GM12878 (cell line): Measurements from ENCODE around the gene APLP2.

Experiments
- EZH2 ChIP-seq: IDR thresholded peaks from 2 replicates; pipeline ENCODE4 v1.6.1; 2012; ENCODE audit warnings: low read depth, mild to moderate bottlenecking, control low read depth, inconsistent platforms, low read length, borderline replicate concordance; ENCODE audit not compliant: control insufficient read depth
- FOXK2 ChIP-seq: fragments of 450-650 bp; IDR thresholded peaks from 2 replicates; pipeline ENCODE4 v1.6.1; 2017; ENCODE audit warnings: mild to moderate bottlenecking, moderate library complexity
- GATAD2B ChIP-seq: fragments of 450-650 bp; conservative IDR thresholded peaks from 2 replicates; pipeline ENCODE4 v1.6.1; 2017; ENCODE audit warnings: low read depth, mild to moderate bottlenecking, moderate library complexity
- HDAC2 ChIP-seq: fragments of 200-600 bp; sonication (generic); IDR thresholded peaks from 2 replicates; pipeline ENCODE4 v1.6.1; 2017
- NFIC ChIP-seq: IDR thresholded peaks from 2 replicates; pipeline ENCODE4 v1.6.1; 2012; ENCODE audit warnings: low read depth, mild to moderate bottlenecking, inconsistent platforms, low read length, moderate library complexity
- POLR2A ChIP-seq: IDR thresholded peaks from 2 replicates; pipeline ENCODE4 v1.6.1; 2011; ENCODE audit warnings: low read depth, mild to moderate bottlenecking, low read length
- POU2F2 ChIP-seq: IDR thresholded peaks from 3 replicates; pipeline ENCODE4 v1.6.1; 2011; ENCODE audit warnings: low read depth, mild to moderate bottlenecking, low read length, borderline replicate concordance
- RBBP5 ChIP-seq: fragments of 200-600 bp; sonication (generic); conservative IDR thresholded peaks from 2 replicates; pipeline ENCODE4 v1.6.1; 2016
- ZNF207 ChIP-seq: fragments of 450-650 bp; IDR thresholded peaks from 2 replicates; pipeline ENCODE4 v1.6.1; 2014; ENCODE audit warnings: antibody characterized with exemption, mild to moderate bottlenecking, borderline replicate concordance
- TF ChIP-seq, protein P1 (sequence below), 3 experiments: IDR thresholded peaks in 2 of 3; conservative IDR thresholded peaks in 1 of 3; 2 replicates each; pipeline ENCODE4 v1.5.1; 2011; ENCODE audit warnings: low read depth in 3 of 3, low read length in 3 of 3, mild to moderate bottlenecking in 3 of 3, control low read depth in 2 of 3, moderate library complexity in 2 of 3, inconsistent platforms in 1 of 3, mixed read lengths in 1 of 3; ENCODE audit not compliant: control insufficient read depth in 2 of 3, insufficient read depth in 1 of 3; ENCODE audit errors: extremely low read depth in 1 of 3

DNA sequence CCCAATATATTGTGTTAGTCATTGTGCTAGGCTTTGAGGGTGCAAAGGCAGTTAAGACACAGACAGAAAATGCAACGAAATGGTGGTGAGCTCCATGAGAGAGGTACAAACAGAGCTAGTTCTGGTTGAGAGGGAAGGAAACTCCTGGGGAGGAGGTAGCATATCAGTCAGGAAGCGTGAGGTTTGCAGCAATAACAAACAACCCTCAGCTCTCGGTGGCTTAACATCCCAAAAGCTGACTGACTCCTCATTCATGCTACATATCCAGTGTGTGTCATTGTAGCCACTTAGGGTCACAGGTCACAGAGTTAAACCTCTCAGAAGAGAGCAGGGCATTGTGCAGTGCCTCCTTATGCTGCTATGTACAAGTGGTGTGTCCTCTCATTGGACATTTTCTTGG is 88.1 kb downstream of the APLP2 start:
- TF ChIP-seq, protein P1, sequence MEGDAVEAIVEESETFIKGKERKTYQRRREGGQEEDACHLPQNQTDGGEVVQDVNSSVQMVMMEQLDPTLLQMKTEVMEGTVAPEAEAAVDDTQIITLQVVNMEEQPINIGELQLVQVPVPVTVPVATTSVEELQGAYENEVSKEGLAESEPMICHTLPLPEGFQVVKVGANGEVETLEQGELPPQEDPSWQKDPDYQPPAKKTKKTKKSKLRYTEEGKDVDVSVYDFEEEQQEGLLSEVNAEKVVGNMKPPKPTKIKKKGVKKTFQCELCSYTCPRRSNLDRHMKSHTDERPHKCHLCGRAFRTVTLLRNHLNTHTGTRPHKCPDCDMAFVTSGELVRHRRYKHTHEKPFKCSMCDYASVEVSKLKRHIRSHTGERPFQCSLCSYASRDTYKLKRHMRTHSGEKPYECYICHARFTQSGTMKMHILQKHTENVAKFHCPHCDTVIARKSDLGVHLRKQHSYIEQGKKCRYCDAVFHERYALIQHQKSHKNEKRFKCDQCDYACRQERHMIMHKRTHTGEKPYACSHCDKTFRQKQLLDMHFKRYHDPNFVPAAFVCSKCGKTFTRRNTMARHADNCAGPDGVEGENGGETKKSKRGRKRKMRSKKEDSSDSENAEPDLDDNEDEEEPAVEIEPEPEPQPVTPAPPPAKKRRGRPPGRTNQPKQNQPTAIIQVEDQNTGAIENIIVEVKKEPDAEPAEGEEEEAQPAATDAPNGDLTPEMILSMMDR (IDR thresholded peaks at IDR 0.05 in 2 of 3, conservative IDR thresholded peaks at IDR 0.05 in 1 of 3; ENCODE audit: control insufficient read depth in 2 of 3, extremely low read depth in 1 of 3, insufficient read depth in 1 of 3, low read depth in 3 of 3, low read length in 3 of 3) = no peak
- TF ChIP-seq ZNF207 = no peak
- no peak for TF ChIP-seq RBBP5
- TF ChIP-seq EZH2 = no peak
- TF ChIP-seq NFIC = no peak
- TF ChIP-seq POLR2A = no peak
- TF ChIP-seq FOXK2 = no peak
- TF ChIP-seq HDAC2 = no peak
- TF ChIP-seq POU2F2 = no peak
- no peak for TF ChIP-seq GATAD2B
